HUES6 (cell line): ENCODE results near the gene SLC7A1.

Source experiments
- H3K27ac ChIP-seq: 2 replicates; pipeline ENCODE4 v1.7.0; 2013; ENCODE audit warnings: low read depth, mild to moderate bottlenecking, low read length, inconsistent platforms
- H3K27me3 ChIP-seq: 2 replicates; pipeline ENCODE4 v1.6.1; 2013; ENCODE audit warnings: low read length; ENCODE audit not compliant: control insufficient read depth, insufficient read depth
- H3K36me3 ChIP-seq: 2 replicates; pipeline ENCODE4 v1.6.1; 2013; ENCODE audit warnings: low read length; ENCODE audit not compliant: control insufficient read depth, insufficient read depth
- H3K4me1 ChIP-seq: 2 replicates; pipeline ENCODE4 v1.6.1; 2013; ENCODE audit warnings: low read length; ENCODE audit not compliant: control insufficient read depth, insufficient read depth
- H3K4me3 ChIP-seq: 2 replicates; pipeline ENCODE4 v1.5.1; 2013; ENCODE audit warnings: low read depth, low read length
- H3K9ac ChIP-seq: one replicate; pipeline ENCODE4 v1.6.1; 2013; ENCODE audit warnings: mild to moderate bottlenecking, low read length
- H3K9me3 ChIP-seq: 2 replicates; pipeline ENCODE4 v1.6.1; 2013; ENCODE audit warnings: low read depth, low read length; ENCODE audit not compliant: control insufficient read depth, insufficient read depth

The SLC7A1 gene

GRCh38 chr13:29472332-29472961 lies 123.0 kb downstream of the SLC7A1 start:
- Histone ChIP-seq H3K9me3 (no peaks in the 10 kb centered on the region), H3K4me3 (no peak overlapping the region), H3K36me3 (no peaks in the 10 kb centered on the region), H3K9ac (no peak overlapping the region), H3K4me1 (no peaks in the 10 kb centered on the region), H3K27ac (no peak overlapping the region), H3K27me3 (no peaks in the 10 kb centered on the region)

DNA sequence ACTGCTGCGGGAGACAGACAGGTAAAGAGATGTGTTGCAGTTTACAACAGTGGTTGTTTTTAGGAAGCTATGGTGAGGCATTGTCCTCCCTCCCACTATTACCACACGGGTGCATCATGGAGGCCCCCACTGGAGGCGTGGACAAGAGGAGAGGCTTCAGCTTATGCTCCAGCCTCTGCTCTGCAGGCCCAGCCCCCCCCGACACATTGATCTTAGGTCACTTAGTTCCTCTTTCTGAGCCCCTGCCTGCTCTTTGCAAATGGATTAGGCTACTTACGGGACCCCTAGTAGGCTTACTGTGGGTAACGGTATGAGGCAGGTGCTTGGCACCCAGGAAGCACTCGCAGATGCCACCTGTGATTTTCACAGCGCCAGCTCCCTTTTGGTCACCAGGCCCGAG lies 123.9 kb downstream of the SLC7A1 start:
- H3K4me1 ChIP-seq: no peaks in the 10 kb centered on the region
- H3K27ac ChIP-seq: no peak overlapping the region
- H3K9me3 ChIP-seq: no peaks in the 10 kb centered on the region
- H3K36me3 ChIP-seq: no peaks in the 10 kb centered on the region
- no peak overlapping the region for H3K4me3 ChIP-seq
- no peaks in the 10 kb centered on the region for H3K27me3 ChIP-seq
- no peak overlapping the region for H3K9ac ChIP-seq

GRCh38 chr13:29465741-29466293 lies 129.7 kb downstream of the SLC7A1 start:
- no peak overlapping the region for H3K27ac ChIP-seq
- peaks cover 8% of the 10 kb centered on the region; the same call in 1 of the 2 replicates for H3K4me1 ChIP-seq
- no peaks in the 10 kb centered on the region for H3K27me3 ChIP-seq
- no peak overlapping the region for H3K4me3 ChIP-seq
- H3K9me3 ChIP-seq: no peaks in the 10 kb centered on the region
- H3K36me3 ChIP-seq: no peaks in the 10 kb centered on the region
- H3K9ac ChIP-seq: no peak overlapping the region

DNA sequence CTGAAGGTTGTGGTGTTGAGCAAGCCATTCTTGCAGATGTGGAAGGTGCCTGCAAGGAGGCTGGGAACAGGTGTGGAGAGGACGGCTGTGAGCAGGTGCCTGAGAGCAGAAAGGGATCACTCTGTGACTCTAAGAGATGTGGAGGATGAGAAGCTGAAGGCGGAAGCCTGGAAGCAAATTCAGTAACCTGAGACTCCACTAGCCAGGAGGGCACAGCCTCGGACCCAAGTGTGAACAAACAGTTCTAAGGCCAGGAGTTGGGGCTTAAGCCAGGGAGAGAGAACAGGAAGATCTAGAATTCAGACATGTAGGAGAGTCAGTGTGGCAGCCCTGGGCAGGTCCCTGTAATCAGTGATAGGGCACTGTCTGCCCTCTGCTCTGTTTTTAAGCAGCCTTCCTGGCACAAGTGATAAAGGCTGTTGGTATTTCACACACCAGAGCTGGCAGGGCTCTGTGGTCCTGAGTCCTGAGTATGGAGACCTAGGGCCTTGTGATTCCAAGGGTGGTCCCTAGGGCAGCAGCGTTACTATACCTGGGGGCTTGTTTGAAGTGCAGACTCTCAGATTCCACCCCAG lies 131.3 kb downstream of the SLC7A1 start:
- H3K4me3 ChIP-seq: no peak overlapping the region
- no peaks in the 10 kb centered on the region for H3K27me3 ChIP-seq
- H3K9me3 ChIP-seq: no peaks in the 10 kb centered on the region
- H3K36me3 ChIP-seq: no peaks in the 10 kb centered on the region
- H3K27ac ChIP-seq: no peak overlapping the region
- H3K4me1 ChIP-seq: peaks cover 8% of the 10 kb centered on the region; the same call in 1 of the 2 replicates
- H3K9ac ChIP-seq: no peak overlapping the region

GRCh38 chr13:29459813-29460355 lies 135.6 kb downstream of the SLC7A1 start:
- Histone ChIP-seq H3K27me3 (no peaks in the 10 kb centered on the region), H3K9me3 (no peaks in the 10 kb centered on the region), H3K36me3 (no peaks in the 10 kb centered on the region), H3K9ac (no peak overlapping the region), H3K4me1 (peaks cover 5% of the 10 kb centered on the region), H3K4me3 (no peak overlapping the region), H3K27ac (no peak overlapping the region)
